HG02610 (cell line): ENCODE results near the gene NDUFAF4.
A peak's percentile ranks its signal among the peaks of the same experiment; 100 is the strongest.

ENCODE experiments used
- ATAC-seq: cut with Tn5 transposase; IDR thresholded peaks from one replicate; pipeline ENCODE4 v1.9.1; 2021; ENCODE audit warnings: mild to moderate bottlenecking, moderate library complexity; ENCODE audit not compliant: unreplicated experiment

Gene NDUFAF4

GRCh38 chr6:96897396-96898240 is at the start of gene NDUFAF4:
TSS of gene NDUFAF4 (minus strand) at chr6:96897891. CDS start at chr6:96897801, 90 bp downstream.
- peak; percentile 93 for ATAC-seq

- ATAC-seq = peak; percentile 89
Observed at GRCh38 chr6:96947055-96947454, 49.4 kb upstream of the NDUFAF4 start.

GRCh38 chr6:96943555-96944215 is 46.0 kb upstream of the NDUFAF4 start:
- no peak for ATAC-seq

GRCh38 chr6:96942676-96943075 is 45.0 kb upstream of the NDUFAF4 start:
- no peak for ATAC-seq

- ATAC-seq = no peak
Observed at GRCh38 chr6:96940322-96940721, 42.6 kb upstream of the NDUFAF4 start.

- ATAC-seq = no peak
Observed at GRCh38 chr6:96939007-96939805, 41.5 kb upstream of the NDUFAF4 start.

GRCh38 chr6:96934087-96934486 is 36.4 kb upstream of the NDUFAF4 start:
- peak; percentile 56 for ATAC-seq

GRCh38 chr6:96931198-96931597 is 33.5 kb upstream of the NDUFAF4 start:
- no peak for ATAC-seq

GRCh38 chr6:96929741-96930140 is 32.0 kb upstream of the NDUFAF4 start:
- no peak for ATAC-seq

- no peak for ATAC-seq
Observed at GRCh38 chr6:96927660-96928059, 30.0 kb upstream of the NDUFAF4 start.

- no peak for ATAC-seq
Observed at GRCh38 chr6:96926425-96926824, 28.7 kb upstream of the NDUFAF4 start.

- no peak for ATAC-seq
Observed at GRCh38 chr6:96925290-96925687, 27.6 kb upstream of the NDUFAF4 start.

GRCh38 chr6:96923871-96924493 is 26.3 kb upstream of the NDUFAF4 start:
- ATAC-seq = peak; percentile 88

GRCh38 chr6:96923400-96923799 is 25.7 kb upstream of the NDUFAF4 start:
- no peak for ATAC-seq

- ATAC-seq = no peak
Observed at GRCh38 chr6:96917098-96917497, 19.4 kb upstream of the NDUFAF4 start.

- no peak for ATAC-seq
Observed at GRCh38 chr6:96913621-96914020, 15.9 kb upstream of the NDUFAF4 start.

GRCh38 chr6:96911751-96912150 is 14.1 kb upstream of the NDUFAF4 start:
- ATAC-seq = no peak

- ATAC-seq = no peak
Observed at GRCh38 chr6:96911171-96911570, 13.5 kb upstream of the NDUFAF4 start.

- no peak for ATAC-seq
Observed at GRCh38 chr6:96909811-96910210, 12.1 kb upstream of the NDUFAF4 start.

- peak; percentile 99 for ATAC-seq
Observed at GRCh38 chr6:96907498-96907897, 9.8 kb upstream of the NDUFAF4 start.

GRCh38 chr6:96900873-96901272 is 3.2 kb upstream of the NDUFAF4 start:
- no peak for ATAC-seq
